ENCODE measurements around the gene HP. TPM values are rescaled to one million over a fixed set of nuclear protein-coding genes. Genes with fewer than 3 reads are reported as not detected.

The HP gene
- total RNA-seq, 4 donors from 2014 or later = 0.77 to 23.8 (median 10.6) TPM

GRCh38 chr16:72093448-72094265, 39.4 kb downstream of the HP start, which contains the start of the genes DHX38 and TXNL4B:
TSS of gene DHX38 (plus strand) at chr16:72093847. CDS start at chr16:72096158, 2,311 bp downstream.
TSS of gene TXNL4B (minus strand) at chr16:72093620. CDS start at chr16:72090749, 2,871 bp downstream.
- Histone ChIP-seq H3K36me3 (no peaks in the 10 kb centered on the region), H3K4me1 (no peaks in the 10 kb centered on the region)
- peak; percentile 91 to 96 for DNase-seq

GRCh38 chr16:72094266-72094610, 39.9 kb downstream of the HP start:
- no peaks in the 10 kb centered on the region for H3K27me3 ChIP-seq
- intact Hi-C loops (cut with DNase I; ENCODE audit: low total_unique reads) = no loop called here
- peak overlapping the region; percentile 90 to 91 for H3K27ac ChIP-seq
- peak overlapping the region; percentile 81 to 98 for H3K4me3 ChIP-seq
- DNase-seq = no peak
- H3K36me3 ChIP-seq = no peaks in the 10 kb centered on the region
- no peaks in the 10 kb centered on the region for H3K4me1 ChIP-seq
- TF ChIP-seq CTCF (IDR thresholded peaks at IDR 0.05) = no peak
- TF ChIP-seq POLR2A (IDR thresholded peaks at IDR 0.05) = no peak
- no peaks in the 10 kb centered on the region for H3K9me3 ChIP-seq

More at GRCh38 chr16:72093448-72094265, 39.4 kb downstream of the HP start, which contains the start of the genes DHX38 and TXNL4B:
- H3K27me3 ChIP-seq = no peaks in the 10 kb centered on the region
- peak within 1 kb of the TSS; percentile 81 to 98 for H3K4me3 ChIP-seq
- H3K9me3 ChIP-seq = no peaks in the 10 kb centered on the region
- peak within 1 kb of the TSS; percentile 90 to 91 for H3K27ac ChIP-seq
- TF ChIP-seq CTCF (IDR thresholded peaks at IDR 0.05) = peak in 2 of 4 experiments; percentile 4 to 20
- TF ChIP-seq POLR2A (IDR thresholded peaks at IDR 0.05) = peak; percentile 71 to 77
- intact Hi-C loops (cut with DNase I; ENCODE audit: low total_unique reads) = no loop called here

- no peaks in the 10 kb centered on the region for H3K36me3 ChIP-seq
- DNase-seq = no peak
- no peaks in the 10 kb centered on the region for H3K9me3 ChIP-seq
- no peak overlapping the region for H3K4me3 ChIP-seq
- H3K4me1 ChIP-seq = no peaks in the 10 kb centered on the region
- TF ChIP-seq POLR2A (IDR thresholded peaks at IDR 0.05) (no peak), CTCF (IDR thresholded peaks at IDR 0.05) (no peak)
- no peaks in the 10 kb centered on the region for H3K27me3 ChIP-seq
- intact Hi-C loops (cut with DNase I; ENCODE audit: low total_unique reads) = no loop called here
- H3K27ac ChIP-seq = no peak overlapping the region
Observed at GRCh38 chr16:72098936-72099335, 44.6 kb downstream of the HP start.

- H3K36me3 ChIP-seq = no peaks in the 10 kb centered on the region
- no peaks in the 10 kb centered on the region for H3K27me3 ChIP-seq
- no peak overlapping the region for H3K27ac ChIP-seq
- intact Hi-C loops (cut with DNase I; ENCODE audit: low total_unique reads) = no loop called here
- TF ChIP-seq CTCF (IDR thresholded peaks at IDR 0.05) (peak in 3 of 4 experiments; percentile 12 to 42 (median 20)), POLR2A (IDR thresholded peaks at IDR 0.05) (no peak)
- DNase-seq = no peak
- no peaks in the 10 kb centered on the region for H3K9me3 ChIP-seq
- H3K4me1 ChIP-seq = no peaks in the 10 kb centered on the region
- H3K4me3 ChIP-seq = no peak overlapping the region
Observed at GRCh38 chr16:72099377-72099818, 45.1 kb downstream of the HP start.

- Histone ChIP-seq H3K9me3 (no peaks in the 10 kb centered on the region), H3K36me3 (no peaks in the 10 kb centered on the region), H3K27me3 (no peaks in the 10 kb centered on the region), H3K4me3 (no peak overlapping the region), H3K4me1 (no peaks in the 10 kb centered on the region), H3K27ac (no peak overlapping the region)
- no peak for DNase-seq
- TF ChIP-seq POLR2A (IDR thresholded peaks at IDR 0.05) = no peak
- TF ChIP-seq CTCF (IDR thresholded peaks at IDR 0.05) = no peak
- intact Hi-C loops (cut with DNase I; ENCODE audit: low total_unique reads) = no loop called here
Observed at GRCh38 chr16:72101195-72101594, 46.9 kb downstream of the HP start.

Data from uterus (tissue), 4 donors.